Activated B cell treated with CpG ODN at 0.5 μM for 24 hours (primary cell): ENCODE data around the gene ACTN1. TPM values are rescaled to one million over a fixed set of nuclear protein-coding genes. Genes with fewer than 3 reads are reported as not detected.
"Not testable (repeated sequence)": the region's sequence is repeated elsewhere in the genome, so short reads cannot be mapped to it uniquely, and the experiment has no call there.

Source experiments
- ATAC-seq: fragments of 200-7000 bp; cut with Tn5 transposase; one replicate; pipeline ENCODE4 v1.10.0; 2021; ENCODE audit warnings: low read depth, mild to moderate bottlenecking, moderate library complexity
- CTCF ChIA-PET: fragments of 350-600 bp; sonication (Branson Sonifier 250); formaldehyde crosslinking; loops from one replicate; lab custom pipeline; 2021; ENCODE audit warnings: antibody characterized with exemption; lab: Charles Lee
- POLR2A ChIA-PET: fragments of 350-600 bp; sonication (Branson Sonifier 250); formaldehyde crosslinking; loops from one replicate; lab custom pipeline; 2021; ENCODE audit warnings: antibody characterized with exemption; lab: Charles Lee
- DNase-seq: peaks from one replicate; pipeline ENCODE4 v3.0.0; 2022
- H3K27ac Mint-ChIP-seq: one replicate; pipeline ENCODE4 v1.8.0; 2020; ENCODE audit warnings: mixed read lengths
- H3K27me3 Mint-ChIP-seq: one replicate; pipeline ENCODE4 v1.8.0; 2021; ENCODE audit warnings: mixed read lengths
- H3K36me3 Mint-ChIP-seq: one replicate; pipeline ENCODE4 v1.8.0; 2021; ENCODE audit warnings: low read depth, mixed read lengths
- H3K4me1 Mint-ChIP-seq: one replicate; pipeline ENCODE4 v1.8.0; 2021; ENCODE audit warnings: mixed read lengths
- H3K4me3 Mint-ChIP-seq: one replicate; pipeline ENCODE4 v1.8.0; 2020; ENCODE audit warnings: mild to moderate bottlenecking, mixed read lengths
- H3K9me3 Mint-ChIP-seq: one replicate; pipeline ENCODE4 v1.8.0; 2020; ENCODE audit warnings: mixed read lengths
- intact Hi-C: fragments of 100-400 bp; cut with micrococcal nuclease; formaldehyde crosslinking; loops from one replicate; pipeline ENCODE4 v1.15.1; 2024
- total RNA-seq: library from RNA; stranded (reverse); gene quantifications from 2 replicates; pipeline ENCODE4 v1.2.3, GENCODE V29; 2022
- TF ChIP-seq, protein P1 (sequence below): fragments of 200-600 bp; IDR thresholded peaks from one replicate; pipeline ENCODE4 v1.8.0; 2022; ENCODE audit warnings: antibody characterized with exemption, mild to moderate bottlenecking

ACTN1 gene
- 0.22 and 0.29 TPM in 2 replicates for total RNA-seq

DNA sequence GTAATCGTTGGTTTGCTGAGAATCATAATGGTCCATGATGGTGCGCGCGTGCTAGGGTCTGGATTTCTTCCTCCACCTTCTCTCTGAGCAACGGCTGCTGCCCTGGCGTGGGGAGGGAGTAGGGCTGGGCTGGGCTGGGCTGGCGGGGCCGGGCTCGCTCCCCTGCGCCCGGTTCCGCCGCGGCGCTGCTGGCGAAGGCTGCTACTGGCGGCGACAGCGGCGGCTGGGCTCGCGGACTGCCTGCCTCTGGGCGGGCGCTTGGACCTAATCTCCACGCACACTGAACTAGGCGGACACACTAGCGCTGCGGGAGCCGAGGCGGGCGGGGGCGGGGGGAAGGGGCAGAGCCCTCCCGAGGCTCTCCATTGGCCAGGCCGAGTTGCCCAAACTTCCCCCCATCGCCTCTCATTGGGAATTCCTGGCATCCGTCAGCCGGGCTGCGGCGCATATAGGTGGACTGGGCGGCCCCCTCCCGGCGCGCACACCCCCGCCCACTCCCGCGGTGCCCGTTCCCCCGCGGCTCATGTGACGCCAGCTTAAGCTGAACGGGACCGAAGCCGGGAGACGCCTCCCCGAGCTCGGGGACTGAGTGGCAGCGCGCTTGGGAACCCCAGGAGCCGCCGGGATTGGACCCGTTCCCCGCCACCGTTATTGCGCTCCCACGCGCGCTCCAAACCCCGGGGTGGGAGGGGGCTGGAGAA lies at the start of gene ACTN1:
Gene ACTN1 (minus strand): TSS at position 282 of the 701 bp plus-strand sequence. CDS start 246 bp downstream, at position 36.
- peaks cover 34% of the 10 kb centered on the region for H3K27me3 Mint-ChIP-seq
- ChIA-PET POLR2A (no interaction called here), CTCF (no interaction called here)
- H3K36me3 Mint-ChIP-seq, result no peaks in the 10 kb centered on the region
- no peak within 1 kb of the TSS for H3K27ac Mint-ChIP-seq
- peak; percentile 25 for DNase-seq
- no peaks in the 10 kb centered on the region for H3K9me3 Mint-ChIP-seq
- H3K4me1 Mint-ChIP-seq, result peaks cover 16% of the 10 kb centered on the region
- TF ChIP-seq, protein P1, sequence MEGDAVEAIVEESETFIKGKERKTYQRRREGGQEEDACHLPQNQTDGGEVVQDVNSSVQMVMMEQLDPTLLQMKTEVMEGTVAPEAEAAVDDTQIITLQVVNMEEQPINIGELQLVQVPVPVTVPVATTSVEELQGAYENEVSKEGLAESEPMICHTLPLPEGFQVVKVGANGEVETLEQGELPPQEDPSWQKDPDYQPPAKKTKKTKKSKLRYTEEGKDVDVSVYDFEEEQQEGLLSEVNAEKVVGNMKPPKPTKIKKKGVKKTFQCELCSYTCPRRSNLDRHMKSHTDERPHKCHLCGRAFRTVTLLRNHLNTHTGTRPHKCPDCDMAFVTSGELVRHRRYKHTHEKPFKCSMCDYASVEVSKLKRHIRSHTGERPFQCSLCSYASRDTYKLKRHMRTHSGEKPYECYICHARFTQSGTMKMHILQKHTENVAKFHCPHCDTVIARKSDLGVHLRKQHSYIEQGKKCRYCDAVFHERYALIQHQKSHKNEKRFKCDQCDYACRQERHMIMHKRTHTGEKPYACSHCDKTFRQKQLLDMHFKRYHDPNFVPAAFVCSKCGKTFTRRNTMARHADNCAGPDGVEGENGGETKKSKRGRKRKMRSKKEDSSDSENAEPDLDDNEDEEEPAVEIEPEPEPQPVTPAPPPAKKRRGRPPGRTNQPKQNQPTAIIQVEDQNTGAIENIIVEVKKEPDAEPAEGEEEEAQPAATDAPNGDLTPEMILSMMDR, result no peak
- peak; percentile 73 for ATAC-seq
- peak within 1 kb of the TSS; percentile 81 for H3K4me3 Mint-ChIP-seq
- intact Hi-C loops, result no loop called here

DNA sequence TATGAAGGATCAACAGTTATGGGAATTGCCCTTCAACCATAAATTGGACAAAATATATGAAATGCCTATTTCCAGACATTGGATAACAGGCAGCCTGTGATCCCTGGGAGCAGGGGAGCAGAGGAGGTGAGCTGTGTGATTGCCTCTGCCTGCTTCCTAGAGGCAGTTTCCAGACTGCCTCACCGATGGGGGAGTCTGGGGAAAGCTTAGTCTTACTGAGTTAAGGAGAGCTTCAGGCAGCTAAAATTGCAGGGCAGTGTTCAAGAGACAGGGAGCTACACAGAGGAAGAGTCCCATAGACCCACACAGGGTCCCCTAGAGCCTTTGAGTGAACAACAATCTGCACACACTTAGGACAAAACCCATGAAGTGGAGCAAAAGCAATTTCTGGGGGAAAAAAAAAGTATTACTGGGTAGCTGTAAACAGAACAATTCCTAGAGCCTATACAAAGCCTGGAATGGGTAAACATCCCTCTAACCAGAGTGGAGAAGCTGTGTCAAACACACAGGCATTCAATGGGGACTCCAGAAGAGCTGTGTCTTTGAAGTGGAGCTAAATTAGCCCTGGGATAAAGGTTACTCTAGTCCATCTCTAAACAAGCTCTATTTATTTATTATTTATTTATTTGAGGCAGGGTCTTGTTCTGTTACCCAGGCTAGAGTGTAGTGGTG lies 48.3 kb upstream of the ACTN1 start:
- intact Hi-C loops, result no loop called here
- Mint-ChIP-seq H3K4me1 (no peaks in the 10 kb centered on the region), H3K4me3 (no peak overlapping the region), H3K27ac (no peak overlapping the region), H3K27me3 (peaks cover 1% of the 10 kb centered on the region), H3K36me3 (no peaks in the 10 kb centered on the region), H3K9me3 (no peaks in the 10 kb centered on the region)
- CTCF ChIA-PET, result interaction anchor here (0.7 kb wide), 1 partner anchor 459 kb away, joined by 3 read pairs; no protein-coding TSS in a partner anchor
- ATAC-seq (no peak), DNase-seq (no peak)
- POLR2A ChIA-PET, result no interaction called here
- TF ChIP-seq, protein P1, result no peak

DNA sequence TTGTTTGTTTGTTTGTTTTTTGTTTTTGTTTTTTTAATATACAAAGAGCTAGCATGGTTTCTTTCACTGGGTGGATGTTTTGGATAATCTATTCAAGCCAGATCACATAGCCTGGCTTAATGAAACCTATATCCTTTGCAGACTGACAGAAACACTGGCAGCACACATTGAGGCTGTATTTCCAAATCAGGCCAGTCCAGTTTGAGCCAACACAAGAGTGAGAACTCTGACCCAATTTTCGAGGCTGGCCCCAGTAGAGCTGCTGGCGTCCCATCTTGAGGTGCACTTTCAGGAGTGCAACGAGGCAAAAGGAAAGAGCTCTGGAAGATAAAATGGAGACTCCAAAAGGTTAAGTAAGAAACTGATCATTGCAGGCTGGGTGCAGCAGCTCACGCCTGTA lies 43.9 kb upstream of the ACTN1 start:
- no peaks in the 10 kb centered on the region for H3K4me1 Mint-ChIP-seq
- POLR2A ChIA-PET, result no interaction called here
- CTCF ChIA-PET, result no interaction called here
- TF ChIP-seq, protein P1, result no peak
- intact Hi-C loops, result no loop called here
- H3K9me3 Mint-ChIP-seq, result no peaks in the 10 kb centered on the region
- ATAC-seq (no peak), DNase-seq (no peak)
- H3K4me3 Mint-ChIP-seq, result no peak overlapping the region
- no peak overlapping the region for H3K27ac Mint-ChIP-seq
- no peaks in the 10 kb centered on the region for H3K36me3 Mint-ChIP-seq
- H3K27me3 Mint-ChIP-seq, result peaks cover 1% of the 10 kb centered on the region

DNA sequence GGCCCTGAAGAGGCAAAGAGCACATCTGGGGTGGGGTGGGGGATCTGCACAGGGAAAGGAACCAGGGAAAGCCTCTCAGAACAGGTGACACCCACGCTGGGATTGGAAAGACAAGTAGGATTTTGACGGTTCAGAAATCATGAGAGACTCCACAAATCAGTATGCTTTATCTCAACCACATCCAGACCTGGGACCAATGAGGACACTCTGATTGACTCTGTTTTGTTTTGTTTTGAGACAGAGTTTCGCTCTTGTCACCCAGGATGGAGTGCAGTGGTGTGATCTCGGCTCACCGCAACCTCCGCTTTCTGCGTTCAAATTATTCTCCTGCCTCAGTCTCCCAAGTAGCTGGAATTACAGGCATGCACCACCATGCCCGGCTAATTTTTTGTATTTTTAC lies 43.0 kb upstream of the ACTN1 start:
- H3K4me3 Mint-ChIP-seq, CTCF ChIA-PET, H3K9me3 Mint-ChIP-seq, H3K4me1 Mint-ChIP-seq, H3K27me3 Mint-ChIP-seq, H3K36me3 Mint-ChIP-seq, intact Hi-C loops, H3K27ac Mint-ChIP-seq, DNase-seq, POLR2A ChIA-PET, ATAC-seq: not testable (repeated sequence)

DNA sequence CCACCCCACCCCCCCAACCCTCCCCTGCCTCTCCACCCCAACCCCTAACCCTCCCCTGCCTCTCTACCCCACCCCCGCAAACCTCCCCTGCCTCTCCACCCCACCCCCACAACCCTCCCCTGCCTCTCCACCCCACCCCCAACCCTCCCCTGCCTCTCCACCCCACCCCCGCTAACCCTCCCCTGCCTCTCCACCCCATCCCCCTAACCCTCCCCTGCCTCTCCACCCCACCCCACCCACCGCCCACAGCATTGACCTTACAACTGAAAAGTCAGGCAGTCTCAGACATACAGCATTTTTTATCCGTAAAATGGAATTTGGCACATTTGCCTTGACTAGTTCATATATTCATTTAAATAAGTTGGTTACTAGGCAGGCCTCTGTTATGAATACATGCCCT lies 38.6 kb upstream of the ACTN1 start:
- Mint-ChIP-seq H3K36me3 (no peaks in the 10 kb centered on the region), H3K4me3 (no peak overlapping the region), H3K27ac (no peak overlapping the region), H3K9me3 (no peaks in the 10 kb centered on the region), H3K27me3 (no peaks in the 10 kb centered on the region), H3K4me1 (no peaks in the 10 kb centered on the region)
- POLR2A ChIA-PET, result interaction anchor here (0.7 kb wide), 1 partner anchor 899 kb away, joined by 3 read pairs; no protein-coding TSS in a partner anchor
- CTCF ChIA-PET, result no interaction called here
- TF ChIP-seq, protein P1, result no peak
- intact Hi-C loops, result no loop called here
- DNase-seq (no peak), ATAC-seq (no peak)
